ENCODE measurements around the gene ALG14.

ALG14 gene

GRCh38 chr1:94927405-94928175 lies 145.2 kb downstream of the ALG14 start:
- Histone ChIP-seq H3K9me3 (ENCODE audit: severe bottlenecking) (no peaks in the 10 kb centered on the region), H3K27me3 (ENCODE audit: insufficient read depth, low read depth, severe bottlenecking) (no peaks in the 10 kb centered on the region), H3K36me3 (no peaks in the 10 kb centered on the region), H3K27ac (peak overlapping the region; percentile 61), H3K4me3 (ENCODE audit: low read depth, low read length) (peak overlapping the region; percentile 37)
- DNase-seq, result no peak
- TF ChIP-seq CTCF (IDR thresholded peaks at IDR 0.05; ENCODE audit: low read depth, low read length), result no peak

- no peaks in the 10 kb centered on the region for H3K27me3 ChIP-seq (ENCODE audit: insufficient read depth, low read depth, severe bottlenecking)
- TF ChIP-seq CTCF (IDR thresholded peaks at IDR 0.05; ENCODE audit: low read depth, low read length), result no peak
- H3K4me3 ChIP-seq (ENCODE audit: low read depth, low read length), result peak within 1 kb of the TSS; percentile 77
- DNase-seq, result peak; percentile 85
- H3K27ac ChIP-seq, result peak within 1 kb of the TSS; percentile 86
- no peaks in the 10 kb centered on the region for H3K9me3 ChIP-seq (ENCODE audit: severe bottlenecking)
- H3K36me3 ChIP-seq, result no peaks in the 10 kb centered on the region
Measured at GRCh38 chr1:94926915-94927404, 145.8 kb downstream of the ALG14 start, which contains the start of gene CNN3. Gene CNN3 (minus strand): TSS chr1:94927110. CDS start chr1:94926894, 216 bp downstream.

GRCh38 chr1:94926126-94926914 lies 146.4 kb downstream of the ALG14 start:
- TF ChIP-seq CTCF (IDR thresholded peaks at IDR 0.05; ENCODE audit: low read depth, low read length), result peak; percentile 63
- Histone ChIP-seq H3K36me3 (no peaks in the 10 kb centered on the region), H3K4me3 (ENCODE audit: low read depth, low read length) (peak overlapping the region; percentile 77), H3K9me3 (ENCODE audit: severe bottlenecking) (no peaks in the 10 kb centered on the region), H3K27me3 (ENCODE audit: insufficient read depth, low read depth, severe bottlenecking) (no peaks in the 10 kb centered on the region), H3K27ac (peak overlapping the region; percentile 86)
- peak; percentile 64 for DNase-seq

- H3K27me3 ChIP-seq (ENCODE audit: insufficient read depth, low read depth, severe bottlenecking), result no peaks in the 10 kb centered on the region
- peak overlapping the region; percentile 86 for H3K27ac ChIP-seq
- peak; percentile 12; the same call in 1 of the 2 replicates for TF ChIP-seq CTCF (IDR thresholded peaks at IDR 0.05; ENCODE audit: low read depth, low read length)
- H3K36me3 ChIP-seq, result no peaks in the 10 kb centered on the region
- H3K9me3 ChIP-seq (ENCODE audit: severe bottlenecking), result no peaks in the 10 kb centered on the region
- DNase-seq, result peak; percentile 62
- H3K4me3 ChIP-seq (ENCODE audit: low read depth, low read length), result peak overlapping the region; percentile 77
Measured at GRCh38 chr1:94925561-94926125, 147.1 kb downstream of the ALG14 start.

GRCh38 chr1:94925004-94925403 lies 147.7 kb downstream of the ALG14 start:
- Histone ChIP-seq H3K36me3 (no peaks in the 10 kb centered on the region), H3K9me3 (ENCODE audit: severe bottlenecking) (no peaks in the 10 kb centered on the region), H3K27ac (no peak overlapping the region), H3K4me3 (ENCODE audit: low read depth, low read length) (peak overlapping the region; percentile 77), H3K27me3 (ENCODE audit: insufficient read depth, low read depth, severe bottlenecking) (no peaks in the 10 kb centered on the region)
- DNase-seq, result no peak
- no peak for TF ChIP-seq CTCF (IDR thresholded peaks at IDR 0.05; ENCODE audit: low read depth, low read length)

Measured in WERI-Rb-1 (cell line).